GM21390 (cell line): ENCODE data around the gene DDOST.
"Not testable (repeated sequence)": the region's sequence is repeated elsewhere in the genome, so short reads cannot be mapped to it uniquely, and the experiment has no call there.

ENCODE experiments used
- ATAC-seq: cut with Tn5 transposase; IDR thresholded peaks from one replicate; pipeline ENCODE4 v1.9.1; 2021; ENCODE audit not compliant: unreplicated experiment

The DDOST gene

GRCh38 chr1:20693623-20694022 lies 32.5 kb upstream of the DDOST start:
- no peak for ATAC-seq

- no peak for ATAC-seq
These were observed 30.7 kb upstream of the DDOST start for GRCh38 chr1:20691872-20692271.

- ATAC-seq, result no peak
These were observed 28.5 kb upstream of the DDOST start for GRCh38 chr1:20689645-20690056.

- ATAC-seq, result no peak
These were observed 25.9 kb upstream of the DDOST start for GRCh38 chr1:20686883-20687725.

GRCh38 chr1:20685741-20686140 lies 24.6 kb upstream of the DDOST start:
- no peak for ATAC-seq

- ATAC-seq, result no peak
These were observed 24.0 kb upstream of the DDOST start for GRCh38 chr1:20685099-20685662.

- ATAC-seq, result no peak
These were observed 23.5 kb upstream of the DDOST start for GRCh38 chr1:20684651-20685050.

- ATAC-seq, result no peak
These were observed 23.0 kb upstream of the DDOST start for GRCh38 chr1:20684050-20684620.

GRCh38 chr1:20683614-20684013 lies 22.4 kb upstream of the DDOST start:
- no peak for ATAC-seq

- ATAC-seq, result no peak
These were observed 21.5 kb upstream of the DDOST start for GRCh38 chr1:20682571-20683236.

- no peak for ATAC-seq
These were observed 20.8 kb upstream of the DDOST start for GRCh38 chr1:20681999-20682398.

GRCh38 chr1:20680269-20680668 lies 19.1 kb upstream of the DDOST start:
- no peak for ATAC-seq

- ATAC-seq, result no peak
These were observed 17.4 kb upstream of the DDOST start for GRCh38 chr1:20678599-20678998.

- ATAC-seq, result not testable (repeated sequence)
These were observed 12.5 kb upstream of the DDOST start for GRCh38 chr1:20673626-20674025.

- ATAC-seq, result no peak
These were observed 11.1 kb upstream of the DDOST start for GRCh38 chr1:20672265-20672632.

GRCh38 chr1:20670936-20671335 lies 9.8 kb upstream of the DDOST start:
- no peak for ATAC-seq

- no peak for ATAC-seq
These were observed 7.4 kb upstream of the DDOST start for GRCh38 chr1:20668581-20668980.

GRCh38 chr1:20666804-20667203 lies 5.6 kb upstream of the DDOST start:
- no peak for ATAC-seq

GRCh38 chr1:20666146-20666545 lies 5.0 kb upstream of the DDOST start:
- no peak for ATAC-seq

- ATAC-seq, result no peak
These were observed 4.6 kb upstream of the DDOST start for GRCh38 chr1:20665726-20666125.

GRCh38 chr1:20663969-20664715 lies 3.0 kb upstream of the DDOST start:
- ATAC-seq, result no peak
